CD4-positive, alpha-beta T cell treated with Interleukin-12 subunit alpha and Interleukin-12 subunit beta, for 1 hour (primary cell): ENCODE results near the gene ENTPD2.

ENCODE experiments used
- DNase-seq: peaks from one replicate; pipeline ENCODE4 v3.0.0-alpha.2; 2020

ENTPD2 gene

GRCh38 chr9:137014166-137014565 is 39.7 kb downstream of the ENTPD2 start:
- no peak for DNase-seq

- no peak for DNase-seq
Measured at GRCh38 chr9:137013571-137013940, 40.3 kb downstream of the ENTPD2 start.

- DNase-seq = no peak
Measured at GRCh38 chr9:137012694-137013570, 40.9 kb downstream of the ENTPD2 start.

- DNase-seq = no peak
Measured at GRCh38 chr9:137011907-137012675, 41.8 kb downstream of the ENTPD2 start.

GRCh38 chr9:137011156-137011555 is 42.7 kb downstream of the ENTPD2 start:
- no peak for DNase-seq

GRCh38 chr9:137009938-137010732 is 43.7 kb downstream of the ENTPD2 start:
- no peak for DNase-seq

- DNase-seq = no peak
Measured at GRCh38 chr9:137009217-137009616, 44.6 kb downstream of the ENTPD2 start.

GRCh38 chr9:137008312-137008711 is 45.5 kb downstream of the ENTPD2 start:
- DNase-seq = no peak

GRCh38 chr9:137007816-137008270 is 46.0 kb downstream of the ENTPD2 start:
- no peak for DNase-seq

GRCh38 chr9:137007108-137007815 is 46.6 kb downstream of the ENTPD2 start:
- no peak for DNase-seq

- DNase-seq = no peak
Measured at GRCh38 chr9:137006116-137007003, 47.5 kb downstream of the ENTPD2 start.

- peak; percentile 26 for DNase-seq
Measured at GRCh38 chr9:137004285-137004684, 49.6 kb downstream of the ENTPD2 start.

- DNase-seq = no peak
Measured at GRCh38 chr9:137002646-137003041, 51.2 kb downstream of the ENTPD2 start.

GRCh38 chr9:137001857-137002645 is 51.8 kb downstream of the ENTPD2 start:
- no peak for DNase-seq

GRCh38 chr9:137000177-137000930 is 53.5 kb downstream of the ENTPD2 start:
- DNase-seq = peak; percentile 51
